Hepatocyte (in vitro differentiated cells): ENCODE data around the gene ATP2B1.

Source experiments
- CTCF ChIP-seq: fragments of 200-600 bp; sonication (generic); IDR thresholded peaks from 2 replicates; pipeline ENCODE4 v1.5.1; 2016; ENCODE audit warnings: antibody characterized with exemption, mild to moderate bottlenecking; ENCODE audit not compliant: poor library complexity
- EZH2phosphoT487 ChIP-seq: fragments of 200-600 bp; sonication (generic); IDR thresholded peaks from one replicate; pipeline ENCODE4 v1.6.1; 2018; ENCODE audit warnings: antibody characterized with exemption, mild to moderate bottlenecking, low read depth, moderate library complexity; ENCODE audit not compliant: unreplicated experiment, severe bottlenecking

GRCh38 chr12:89695100-89695499 is 13.5 kb downstream of the ATP2B1 start:
- TF ChIP-seq CTCF = no peak
- no peak for TF ChIP-seq EZH2phosphoT487
